HepG2 (cell line): ENCODE data around the gene PLCG2. TPM values are rescaled to one million over a fixed set of nuclear protein-coding genes. Genes with fewer than 3 reads are reported as not detected.

Experiments used
- MYNN ChIP-seq: sonication (generic); formaldehyde crosslinking; IDR thresholded peaks from 2 replicates; pipeline ENCODE4 v1.4.0; 2020; ENCODE audit warnings: mild to moderate bottlenecking, low read depth, missing genetic modification reagents
- NFYB ChIP-seq: sonication (generic); formaldehyde crosslinking; IDR thresholded peaks from 2 replicates; pipeline ENCODE4 v1.4.0; 2020; ENCODE audit warnings: missing genetic modification reagents
- ONECUT2 ChIP-seq: sonication (generic); formaldehyde crosslinking; IDR thresholded peaks from 2 replicates; pipeline ENCODE4 v1.4.0; 2020; ENCODE audit warnings: missing genetic modification reagents
- REL ChIP-seq: sonication (generic); formaldehyde crosslinking; conservative IDR thresholded peaks from 2 replicates; pipeline ENCODE4 v1.8.0; 2022; ENCODE audit warnings: mild to moderate bottlenecking, missing genetic modification reagents, moderate library complexity
- SIX1 ChIP-seq: sonication (generic); formaldehyde crosslinking; IDR thresholded peaks from 2 replicates; pipeline ENCODE4 v1.4.0; 2020; ENCODE audit warnings: missing genetic modification reagents, borderline replicate concordance
- TBP ChIP-seq: sonication (generic); formaldehyde crosslinking; IDR thresholded peaks from 2 replicates; pipeline ENCODE4 v1.5.0; 2020; ENCODE audit warnings: missing genetic modification reagents
- ZNF543 ChIP-seq: sonication (generic); formaldehyde crosslinking; IDR thresholded peaks from 2 replicates; pipeline ENCODE4 v1.4.0; 2020; ENCODE audit warnings: mild to moderate bottlenecking, missing genetic modification reagents
- ZNF549 ChIP-seq: sonication (generic); formaldehyde crosslinking; IDR thresholded peaks from 2 replicates; pipeline ENCODE4 v1.5.0; 2020; ENCODE audit warnings: missing genetic modification reagents
- polyA plus RNA-seq, 8 experiments: library from polyadenylated mRNA; depleted of rRNA in 3 of 8; stranded (reverse) in 7 of 8; unstranded in 1 of 8; fragments of >200 nt; fragmentation: Illumina TruSeq in 4 of 8; extraction: Trizol in 4 of 8; gene quantifications; 2 replicates each; pipeline versions ENCODE4 v1.2.1 to v1.2.3, GENCODE V29; 2011 to 2016; ENCODE audit warnings: low read depth in 4 of 8, missing spikeins in 1 of 8, mixed read lengths in 1 of 8; ENCODE audit not compliant: insufficient read depth in 1 of 8
- total RNA-seq, 5 experiments: library from RNA; depleted of rRNA; stranded (reverse); fragments of >200 nt; fragmentation: Illumina TruSeq; extraction: Trizol; gene quantifications; 2 replicates each; pipeline ENCODE4 v1.2.3, GENCODE V29; 2016; ENCODE audit warnings: low read depth in 1 of 5
- TF ChIP-seq, protein P1 (sequence below): sonication (generic); formaldehyde crosslinking; IDR thresholded peaks from one replicate; pipeline ENCODE4 v1.5.1; 2020; ENCODE audit warnings: mild to moderate bottlenecking, missing genetic modification reagents; ENCODE audit errors: not compliant biosample characterization
- TF ChIP-seq, protein P2 (sequence below): sonication (generic); formaldehyde crosslinking; IDR thresholded peaks from 2 replicates; pipeline ENCODE4 v1.4.0; 2020; ENCODE audit warnings: low read depth, missing genetic modification reagents
- TF ChIP-seq, protein P3 (sequence below): sonication (generic); formaldehyde crosslinking; IDR thresholded peaks from 2 replicates; pipeline ENCODE4 v1.4.0; 2020; ENCODE audit warnings: mild to moderate bottlenecking, missing genetic modification reagents

Gene PLCG2
- total and polyA plus RNA-seq, 2 of the 13 experiments (the other 11 are each of a cell fraction or from before 2014, with no cell fraction given): 0.13 to 0.18 TPM

DNA sequence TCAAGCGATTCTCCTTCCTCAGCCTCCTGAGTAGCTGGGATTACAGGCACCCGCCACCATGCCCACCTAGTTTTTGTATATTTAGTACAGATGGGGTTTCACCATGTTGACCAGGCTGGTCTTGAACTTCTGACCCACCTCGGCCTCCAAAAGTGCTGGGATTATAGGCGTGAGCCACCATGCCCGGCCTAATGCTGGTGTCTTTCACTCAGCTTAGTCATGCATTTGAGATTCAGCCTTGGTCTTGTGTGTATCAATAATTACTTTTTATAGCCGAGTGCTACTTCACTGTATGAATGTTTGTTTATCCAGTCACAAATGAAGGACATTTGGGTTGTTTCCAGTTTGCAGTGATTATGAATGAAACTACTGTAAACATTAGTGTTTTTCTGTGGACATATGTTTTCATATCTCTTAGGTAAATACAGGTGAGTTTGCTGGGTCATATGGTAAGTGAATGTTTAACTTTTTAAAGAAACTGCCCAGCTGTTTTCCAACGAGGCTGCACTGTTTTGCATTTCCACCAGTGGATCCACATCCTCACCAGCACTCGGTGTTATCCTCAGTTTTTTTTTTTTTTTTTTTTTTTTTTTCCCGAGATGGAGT, 11.0 kb upstream of the PLCG2 start (continued):
- TF ChIP-seq, protein P1, sequence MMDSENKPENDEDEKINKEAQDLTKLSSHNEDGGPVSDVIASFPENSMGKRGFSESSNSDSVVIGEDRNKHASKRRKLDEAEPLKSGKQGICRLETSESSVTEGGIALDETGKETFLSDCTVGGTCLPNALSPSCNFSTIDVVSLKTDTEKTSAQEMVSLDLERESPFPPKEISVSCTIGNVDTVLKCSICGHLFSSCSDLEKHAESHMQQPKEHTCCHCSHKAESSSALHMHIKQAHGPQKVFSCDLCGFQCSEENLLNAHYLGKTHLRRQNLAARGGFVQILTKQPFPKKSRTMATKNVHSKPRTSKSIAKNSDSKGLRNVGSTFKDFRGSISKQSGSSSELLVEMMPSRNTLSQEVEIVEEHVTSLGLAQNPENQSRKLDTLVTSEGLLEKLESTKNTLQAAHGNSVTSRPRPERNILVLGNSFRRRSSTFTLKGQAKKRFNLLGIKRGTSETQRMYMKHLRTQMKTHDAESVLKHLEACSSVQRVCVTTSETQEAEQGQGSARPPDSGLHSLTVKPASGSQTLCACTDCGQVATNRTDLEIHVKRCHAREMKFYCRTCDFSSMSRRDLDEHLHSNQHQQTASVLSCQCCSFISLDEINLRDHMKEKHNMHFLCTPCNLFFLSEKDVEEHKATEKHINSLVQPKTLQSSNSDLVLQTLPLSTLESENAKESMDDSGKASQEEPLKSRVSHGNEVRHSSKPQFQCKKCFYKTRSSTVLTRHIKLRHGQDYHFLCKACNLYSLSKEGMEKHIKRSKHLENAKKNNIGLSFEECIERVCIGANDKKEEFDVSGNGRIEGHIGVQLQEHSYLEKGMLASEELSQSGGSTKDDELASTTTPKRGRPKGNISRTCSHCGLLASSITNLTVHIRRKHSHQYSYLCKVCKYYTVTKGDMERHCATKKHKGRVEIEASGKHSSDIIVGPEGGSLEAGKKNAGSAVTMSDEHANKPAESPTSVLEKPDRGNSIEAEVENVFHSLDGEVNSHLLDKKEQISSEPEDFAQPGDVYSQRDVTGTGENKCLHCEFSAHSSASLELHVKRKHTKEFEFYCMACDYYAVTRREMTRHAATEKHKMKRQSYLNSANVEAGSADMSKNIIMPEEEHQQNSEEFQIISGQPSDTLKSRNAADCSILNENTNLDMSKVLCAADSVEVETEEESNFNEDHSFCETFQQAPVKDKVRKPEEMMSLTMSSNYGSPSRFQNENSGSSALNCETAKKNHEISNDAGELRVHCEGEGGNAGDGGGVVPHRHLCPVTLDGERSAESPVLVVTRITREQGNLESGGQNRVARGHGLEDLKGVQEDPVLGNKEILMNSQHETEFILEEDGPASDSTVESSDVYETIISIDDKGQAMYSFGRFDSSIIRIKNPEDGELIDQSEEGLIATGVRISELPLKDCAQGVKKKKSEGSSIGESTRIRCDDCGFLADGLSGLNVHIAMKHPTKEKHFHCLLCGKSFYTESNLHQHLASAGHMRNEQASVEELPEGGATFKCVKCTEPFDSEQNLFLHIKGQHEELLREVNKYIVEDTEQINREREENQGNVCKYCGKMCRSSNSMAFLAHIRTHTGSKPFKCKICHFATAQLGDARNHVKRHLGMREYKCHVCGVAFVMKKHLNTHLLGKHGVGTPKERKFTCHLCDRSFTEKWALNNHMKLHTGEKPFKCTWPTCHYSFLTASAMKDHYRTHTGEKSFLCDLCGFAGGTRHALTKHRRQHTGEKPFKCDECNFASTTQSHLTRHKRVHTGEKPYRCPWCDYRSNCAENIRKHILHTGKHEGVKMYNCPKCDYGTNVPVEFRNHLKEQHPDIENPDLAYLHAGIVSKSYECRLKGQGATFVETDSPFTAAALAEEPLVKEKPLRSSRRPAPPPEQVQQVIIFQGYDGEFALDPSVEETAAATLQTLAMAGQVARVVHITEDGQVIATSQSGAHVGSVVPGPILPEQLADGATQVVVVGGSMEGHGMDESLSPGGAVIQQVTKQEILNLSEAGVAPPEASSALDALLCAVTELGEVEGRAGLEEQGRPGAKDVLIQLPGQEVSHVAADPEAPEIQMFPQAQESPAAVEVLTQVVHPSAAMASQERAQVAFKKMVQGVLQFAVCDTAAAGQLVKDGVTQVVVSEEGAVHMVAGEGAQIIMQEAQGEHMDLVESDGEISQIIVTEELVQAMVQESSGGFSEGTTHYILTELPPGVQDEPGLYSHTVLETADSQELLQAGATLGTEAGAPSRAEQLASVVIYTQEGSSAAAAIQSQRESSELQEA: no peak
- no peak for TF ChIP-seq NFYB (CRISPR knock-in tag)
- TF ChIP-seq MYNN: no peak
- 0 out of 2 replicates have a peak, but pooled peaks have one; percentile 60 for TF ChIP-seq ZNF543 (CRISPR knock-in tag)
- no peak for TF ChIP-seq ONECUT2
- TF ChIP-seq SIX1 (CRISPR knock-in tag): no peak; the same call in 1 of the 2 replicates
- 0 out of 2 replicates have a peak, but pooled peaks have one; percentile 36 for TF ChIP-seq REL (CRISPR knock-in tag)
- TF ChIP-seq, protein P2, sequence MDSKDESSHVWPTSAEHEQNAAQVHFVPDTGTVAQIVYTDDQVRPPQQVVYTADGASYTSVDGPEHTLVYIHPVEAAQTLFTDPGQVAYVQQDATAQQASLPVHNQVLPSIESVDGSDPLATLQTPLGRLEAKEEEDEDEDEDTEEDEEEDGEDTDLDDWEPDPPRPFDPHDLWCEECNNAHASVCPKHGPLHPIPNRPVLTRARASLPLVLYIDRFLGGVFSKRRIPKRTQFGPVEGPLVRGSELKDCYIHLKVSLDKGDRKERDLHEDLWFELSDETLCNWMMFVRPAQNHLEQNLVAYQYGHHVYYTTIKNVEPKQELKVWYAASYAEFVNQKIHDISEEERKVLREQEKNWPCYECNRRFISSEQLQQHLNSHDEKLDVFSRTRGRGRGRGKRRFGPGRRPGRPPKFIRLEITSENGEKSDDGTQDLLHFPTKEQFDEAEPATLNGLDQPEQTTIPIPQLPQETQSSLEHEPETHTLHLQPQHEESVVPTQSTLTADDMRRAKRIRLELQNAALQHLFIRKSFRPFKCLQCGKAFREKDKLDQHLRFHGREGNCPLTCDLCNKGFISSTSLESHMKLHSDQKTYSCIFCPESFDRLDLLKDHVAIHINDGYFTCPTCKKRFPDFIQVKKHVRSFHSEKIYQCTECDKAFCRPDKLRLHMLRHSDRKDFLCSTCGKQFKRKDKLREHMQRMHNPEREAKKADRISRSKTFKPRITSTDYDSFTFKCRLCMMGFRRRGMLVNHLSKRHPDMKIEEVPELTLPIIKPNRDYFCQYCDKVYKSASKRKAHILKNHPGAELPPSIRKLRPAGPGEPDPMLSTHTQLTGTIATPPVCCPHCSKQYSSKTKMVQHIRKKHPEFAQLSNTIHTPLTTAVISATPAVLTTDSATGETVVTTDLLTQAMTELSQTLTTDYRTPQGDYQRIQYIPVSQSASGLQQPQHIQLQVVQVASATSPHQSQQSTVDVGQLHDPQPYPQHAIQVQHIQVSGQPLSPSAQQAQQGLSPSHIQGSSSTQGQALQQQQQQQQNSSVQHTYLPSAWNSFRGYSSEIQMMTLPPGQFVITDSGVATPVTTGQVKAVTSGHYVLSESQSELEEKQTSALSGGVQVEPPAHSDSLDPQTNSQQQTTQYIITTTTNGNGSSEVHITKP: no peak
- TF ChIP-seq, protein P3, sequence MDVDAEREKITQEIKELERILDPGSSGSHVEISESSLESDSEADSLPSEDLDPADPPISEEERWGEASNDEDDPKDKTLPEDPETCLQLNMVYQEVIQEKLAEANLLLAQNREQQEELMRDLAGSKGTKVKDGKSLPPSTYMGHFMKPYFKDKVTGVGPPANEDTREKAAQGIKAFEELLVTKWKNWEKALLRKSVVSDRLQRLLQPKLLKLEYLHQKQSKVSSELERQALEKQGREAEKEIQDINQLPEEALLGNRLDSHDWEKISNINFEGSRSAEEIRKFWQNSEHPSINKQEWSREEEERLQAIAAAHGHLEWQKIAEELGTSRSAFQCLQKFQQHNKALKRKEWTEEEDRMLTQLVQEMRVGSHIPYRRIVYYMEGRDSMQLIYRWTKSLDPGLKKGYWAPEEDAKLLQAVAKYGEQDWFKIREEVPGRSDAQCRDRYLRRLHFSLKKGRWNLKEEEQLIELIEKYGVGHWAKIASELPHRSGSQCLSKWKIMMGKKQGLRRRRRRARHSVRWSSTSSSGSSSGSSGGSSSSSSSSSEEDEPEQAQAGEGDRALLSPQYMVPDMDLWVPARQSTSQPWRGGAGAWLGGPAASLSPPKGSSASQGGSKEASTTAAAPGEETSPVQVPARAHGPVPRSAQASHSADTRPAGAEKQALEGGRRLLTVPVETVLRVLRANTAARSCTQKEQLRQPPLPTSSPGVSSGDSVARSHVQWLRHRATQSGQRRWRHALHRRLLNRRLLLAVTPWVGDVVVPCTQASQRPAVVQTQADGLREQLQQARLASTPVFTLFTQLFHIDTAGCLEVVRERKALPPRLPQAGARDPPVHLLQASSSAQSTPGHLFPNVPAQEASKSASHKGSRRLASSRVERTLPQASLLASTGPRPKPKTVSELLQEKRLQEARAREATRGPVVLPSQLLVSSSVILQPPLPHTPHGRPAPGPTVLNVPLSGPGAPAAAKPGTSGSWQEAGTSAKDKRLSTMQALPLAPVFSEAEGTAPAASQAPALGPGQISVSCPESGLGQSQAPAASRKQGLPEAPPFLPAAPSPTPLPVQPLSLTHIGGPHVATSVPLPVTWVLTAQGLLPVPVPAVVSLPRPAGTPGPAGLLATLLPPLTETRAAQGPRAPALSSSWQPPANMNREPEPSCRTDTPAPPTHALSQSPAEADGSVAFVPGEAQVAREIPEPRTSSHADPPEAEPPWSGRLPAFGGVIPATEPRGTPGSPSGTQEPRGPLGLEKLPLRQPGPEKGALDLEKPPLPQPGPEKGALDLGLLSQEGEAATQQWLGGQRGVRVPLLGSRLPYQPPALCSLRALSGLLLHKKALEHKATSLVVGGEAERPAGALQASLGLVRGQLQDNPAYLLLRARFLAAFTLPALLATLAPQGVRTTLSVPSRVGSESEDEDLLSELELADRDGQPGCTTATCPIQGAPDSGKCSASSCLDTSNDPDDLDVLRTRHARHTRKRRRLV (CRISPR knock-in tag): no peak
- TF ChIP-seq TBP (CRISPR knock-in tag): no peak
- no peak for TF ChIP-seq ZNF549 (CRISPR knock-in tag)
